Uterus (tissue), 4 donors: ENCODE measurements around the gene TKFC. TPM values are rescaled to one million over a fixed set of nuclear protein-coding genes. Genes with fewer than 3 reads are reported as not detected.

Experiments used
- DNase-seq, 2 donors: peaks; one replicate each; pipeline ENCODE4 v3.0.0-alpha.2; 2019 to 2020
- H3K27ac ChIP-seq, 2 donors: fragments of 200-600 bp; sonication (generic); 1 replicate in 1 of 2; 2 replicates in 1 of 2; pipeline ENCODE4 v1.5.1; 2016 to 2018
- H3K27me3 ChIP-seq, 2 donors: fragments of 200-600 bp; sonication (generic); one replicate each; pipeline ENCODE4 v1.5.1; 2018 to 2019; ENCODE audit warnings: control low read depth in 1 of 2
- H3K36me3 ChIP-seq, 2 donors: fragments of 200-600 bp; sonication (generic); one replicate each; pipeline ENCODE4 v1.5.1; 2019; ENCODE audit warnings: control low read depth in 1 of 2
- H3K4me1 ChIP-seq, 2 donors: fragments of 200-600 bp; sonication (generic); one replicate each; pipeline ENCODE4 v1.5.1; 2018 to 2019; ENCODE audit warnings: control low read depth in 1 of 2
- H3K4me3 ChIP-seq, 2 donors: fragments of 200-600 bp; sonication (generic); 1 replicate in 1 of 2; 2 replicates in 1 of 2; pipeline ENCODE4 v1.5.1; 2018 to 2019; ENCODE audit warnings: mild to moderate bottlenecking in 1 of 2
- H3K9me3 ChIP-seq, 2 donors: fragments of 200-600 bp; sonication (generic); one replicate each; pipeline ENCODE4 v1.5.1; 2019; ENCODE audit warnings: control low read depth in 1 of 2
- POLR2A ChIP-seq, 2 donors: fragments of 450-650 bp; IDR thresholded peaks; one replicate each; pipeline ENCODE4 v1.6.1; 2016; ENCODE audit warnings: antibody characterized with exemption in 2 of 2, mild to moderate bottlenecking in 1 of 2, moderate library complexity in 1 of 2
- intact Hi-C: fragments of 100-400 bp; cut with DNase I; formaldehyde crosslinking; loops from one replicate; pipeline ENCODE4 v1.15.1; 2023; ENCODE audit warnings: low total_unique reads
- total RNA-seq, 4 donors: library from RNA; depleted of rRNA in 3 of 4; stranded (reverse); fragments of >200 nt in 3 of 4; gene quantifications; one replicate each; pipeline versions ENCODE4 v1.1.0 to v1.2.4, GENCODE V29; 2014 to 2023
- TF ChIP-seq, protein P1 (sequence below), 4 experiments: fragments of 200-600 bp in 2 of 4; fragments of 450-650 bp in 2 of 4; sonication (generic) in 2 of 4; IDR thresholded peaks; one replicate each; pipeline ENCODE4 v1.5.1; 2016 to 2019; ENCODE audit warnings: antibody characterized with exemption in 4 of 4, mild to moderate bottlenecking in 2 of 4, moderate library complexity in 1 of 4
- donor health status: DM: yes; HTN: yes; CAD: no.

The TKFC gene
- total RNA-seq, 4 donors from 2014 or later = 3.6 to 28.5 (median 11.9) TPM

DNA sequence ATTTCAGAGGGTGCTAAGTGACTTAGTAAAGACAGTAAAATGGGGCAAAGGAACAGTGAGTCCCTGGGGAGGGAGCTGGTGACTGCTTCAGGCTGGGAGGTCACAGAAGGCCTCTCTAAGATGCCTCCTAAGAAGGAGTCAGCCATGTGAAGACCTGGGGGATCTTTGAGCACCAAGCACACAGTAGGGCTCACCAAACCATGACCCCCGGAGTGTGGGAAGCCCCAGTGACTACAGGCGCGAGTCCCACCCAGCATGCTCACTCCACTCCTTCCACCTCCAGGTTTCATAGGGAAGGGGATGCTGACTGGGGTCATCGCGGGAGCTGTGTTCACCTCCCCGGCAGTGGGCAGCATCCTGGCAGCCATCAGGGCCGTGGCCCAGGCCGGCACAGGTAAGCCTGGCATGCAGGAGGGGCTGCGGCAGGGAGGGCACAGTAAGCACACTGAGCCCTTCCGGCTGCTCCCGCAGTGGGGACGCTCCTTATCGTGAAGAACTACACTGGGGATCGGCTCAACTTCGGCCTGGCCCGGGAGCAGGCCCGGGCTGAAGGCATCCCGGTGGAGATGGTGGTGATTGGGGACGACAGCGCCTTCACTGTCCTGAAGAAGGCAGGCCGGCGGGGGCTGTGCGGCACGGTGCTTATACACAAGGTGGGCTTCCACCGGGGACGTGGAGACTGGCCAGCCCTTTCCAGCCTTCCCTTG is 5.9 kb downstream of the TKFC start:
- no peaks in the 10 kb centered on the region for H3K36me3 ChIP-seq
- no peaks in the 10 kb centered on the region for H3K27me3 ChIP-seq
- peaks cover 0 to 10% of the 10 kb centered on the region in 2 donors for H3K4me1 ChIP-seq
- H3K4me3 ChIP-seq = no peak overlapping the region
- TF ChIP-seq, protein P1, sequence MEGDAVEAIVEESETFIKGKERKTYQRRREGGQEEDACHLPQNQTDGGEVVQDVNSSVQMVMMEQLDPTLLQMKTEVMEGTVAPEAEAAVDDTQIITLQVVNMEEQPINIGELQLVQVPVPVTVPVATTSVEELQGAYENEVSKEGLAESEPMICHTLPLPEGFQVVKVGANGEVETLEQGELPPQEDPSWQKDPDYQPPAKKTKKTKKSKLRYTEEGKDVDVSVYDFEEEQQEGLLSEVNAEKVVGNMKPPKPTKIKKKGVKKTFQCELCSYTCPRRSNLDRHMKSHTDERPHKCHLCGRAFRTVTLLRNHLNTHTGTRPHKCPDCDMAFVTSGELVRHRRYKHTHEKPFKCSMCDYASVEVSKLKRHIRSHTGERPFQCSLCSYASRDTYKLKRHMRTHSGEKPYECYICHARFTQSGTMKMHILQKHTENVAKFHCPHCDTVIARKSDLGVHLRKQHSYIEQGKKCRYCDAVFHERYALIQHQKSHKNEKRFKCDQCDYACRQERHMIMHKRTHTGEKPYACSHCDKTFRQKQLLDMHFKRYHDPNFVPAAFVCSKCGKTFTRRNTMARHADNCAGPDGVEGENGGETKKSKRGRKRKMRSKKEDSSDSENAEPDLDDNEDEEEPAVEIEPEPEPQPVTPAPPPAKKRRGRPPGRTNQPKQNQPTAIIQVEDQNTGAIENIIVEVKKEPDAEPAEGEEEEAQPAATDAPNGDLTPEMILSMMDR (IDR thresholded peaks at IDR 0.05) = no peak
- no peak overlapping the region for H3K27ac ChIP-seq
- intact Hi-C loops = no loop called here
- no peaks in the 10 kb centered on the region for H3K9me3 ChIP-seq
- DNase-seq = no peak

DNA sequence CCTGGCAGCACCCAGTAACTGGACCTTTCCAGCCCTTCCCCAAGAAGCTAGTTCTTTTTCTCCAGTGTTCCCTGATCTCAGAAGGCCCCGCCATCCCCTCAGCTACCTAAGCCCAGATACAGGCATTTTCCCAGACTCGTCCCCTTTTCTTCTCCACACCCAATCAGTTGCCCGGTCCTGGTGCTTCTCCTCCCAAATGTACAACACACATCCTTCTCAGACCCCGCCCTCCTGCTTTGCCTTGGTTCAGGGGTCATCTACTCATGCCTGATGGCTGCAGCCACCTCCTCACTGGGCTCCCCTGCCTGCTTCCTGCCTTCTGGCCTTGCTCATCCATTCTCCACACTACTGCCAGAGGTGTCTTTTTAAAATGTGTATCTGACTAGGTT is 6.5 kb downstream of the TKFC start:
- Histone ChIP-seq H3K9me3 (no peaks in the 10 kb centered on the region), H3K27ac (no peak overlapping the region), H3K27me3 (no peaks in the 10 kb centered on the region), H3K4me1 (peaks cover 0 to 9% of the 10 kb centered on the region in 2 donors), H3K4me3 (no peak overlapping the region), H3K36me3 (no peaks in the 10 kb centered on the region)
- TF ChIP-seq, protein P1 (IDR thresholded peaks at IDR 0.05) = no peak
- TF ChIP-seq POLR2A (IDR thresholded peaks at IDR 0.05) = no peak
- DNase-seq = no peak
- intact Hi-C loops = no loop called here

DNA sequence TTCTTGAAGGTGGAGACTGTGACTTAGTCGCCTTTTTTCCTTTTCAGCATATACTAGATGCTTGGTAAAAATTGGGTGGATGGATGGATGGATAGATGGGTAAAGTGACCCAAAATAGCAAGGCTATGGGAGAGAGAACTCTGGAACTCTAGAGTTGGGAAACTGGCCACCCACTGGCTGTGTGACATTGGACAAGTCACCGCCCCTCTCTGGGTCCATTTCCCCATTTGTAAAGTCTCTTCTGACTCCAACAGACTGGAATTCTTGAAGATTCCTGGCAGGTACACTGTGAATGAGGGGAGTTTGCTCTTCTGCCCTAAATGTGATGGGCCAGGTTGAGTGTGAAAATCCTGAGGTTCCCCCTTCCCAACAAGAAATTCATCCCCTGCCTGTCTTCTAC is 8.0 kb downstream of the TKFC start:
- DNase-seq = no peak
- Histone ChIP-seq H3K4me3 (no peak overlapping the region), H3K36me3 (no peaks in the 10 kb centered on the region), H3K9me3 (no peaks in the 10 kb centered on the region), H3K27me3 (no peaks in the 10 kb centered on the region), H3K27ac (no peak overlapping the region), H3K4me1 (peaks cover 0 to 2% of the 10 kb centered on the region in 2 donors)
- intact Hi-C loops = no loop called here
- no peak for TF ChIP-seq POLR2A (IDR thresholded peaks at IDR 0.05)
- TF ChIP-seq, protein P1 (IDR thresholded peaks at IDR 0.05) = no peak

DNA sequence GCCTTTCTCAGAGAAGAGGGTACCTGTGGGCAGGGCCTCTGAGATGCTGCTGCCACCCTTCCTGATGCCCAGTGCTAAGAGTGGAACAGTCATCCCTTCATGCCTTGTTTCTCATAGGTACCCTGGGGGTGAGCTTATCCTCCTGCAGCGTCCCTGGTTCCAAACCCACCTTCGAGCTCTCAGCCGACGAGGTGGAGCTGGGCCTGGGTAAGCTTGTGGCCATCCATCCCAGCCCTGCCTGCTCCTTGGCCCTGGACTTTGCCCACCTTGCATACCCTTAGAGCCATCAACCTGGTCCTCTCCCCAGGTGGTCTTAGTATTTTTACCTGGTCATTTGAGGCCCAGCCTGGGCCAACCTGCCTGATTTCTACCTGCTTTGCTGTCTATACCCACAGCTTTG is 8.7 kb downstream of the TKFC start:
- intact Hi-C loops = no loop called here
- Histone ChIP-seq H3K4me1 (no peaks in the 10 kb centered on the region), H3K27me3 (no peaks in the 10 kb centered on the region), H3K27ac (no peak overlapping the region), H3K9me3 (no peaks in the 10 kb centered on the region), H3K4me3 (no peak overlapping the region), H3K36me3 (no peaks in the 10 kb centered on the region)
- no peak for DNase-seq
- no peak for TF ChIP-seq POLR2A (IDR thresholded peaks at IDR 0.05)

DNA sequence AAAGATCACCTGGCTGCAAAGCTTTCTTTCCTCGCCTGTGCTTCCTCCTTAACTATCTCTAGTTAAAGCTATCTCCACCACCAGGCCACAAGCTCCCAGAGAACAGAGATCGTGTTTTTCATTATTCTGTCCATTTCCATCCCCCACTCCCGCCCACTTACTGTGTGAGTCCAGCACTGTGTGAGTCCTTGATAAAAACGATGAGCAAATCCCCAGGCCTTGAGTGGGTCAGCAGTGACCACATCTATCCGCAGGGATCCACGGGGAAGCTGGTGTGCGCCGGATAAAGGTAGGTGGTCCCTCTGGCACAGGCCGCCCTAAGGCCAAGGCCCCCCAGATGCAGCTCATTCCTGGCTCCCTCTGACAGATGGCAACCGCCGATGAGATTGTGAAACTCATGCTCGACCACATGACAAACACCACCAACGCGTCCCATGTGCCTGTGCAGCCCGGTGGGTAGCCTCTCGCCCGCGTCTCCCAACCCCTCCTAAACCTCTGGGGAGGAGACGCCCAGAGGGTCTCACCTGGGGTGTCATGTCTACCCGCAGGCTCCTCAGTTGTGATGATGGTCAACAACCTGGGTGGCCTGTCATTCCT is 9.3 kb downstream of the TKFC start:
- Histone ChIP-seq H3K36me3 (no peaks in the 10 kb centered on the region), H3K27me3 (no peaks in the 10 kb centered on the region), H3K27ac (no peak overlapping the region), H3K9me3 (no peaks in the 10 kb centered on the region), H3K4me3 (no peak overlapping the region), H3K4me1 (no peaks in the 10 kb centered on the region)
- intact Hi-C loops = no loop called here
- TF ChIP-seq, protein P1 (IDR thresholded peaks at IDR 0.05) = no peak
- TF ChIP-seq POLR2A (IDR thresholded peaks at IDR 0.05) = no peak
- no peak for DNase-seq
